HepG2 (cell line): ENCODE data around the gene POLR2B. TPM values are rescaled to one million over a fixed set of nuclear protein-coding genes. Genes with fewer than 3 reads are reported as not detected.

ENCODE experiments used
- AGO2 ChIP-seq: fragments of 200-400 bp; formaldehyde crosslinking; optimal IDR thresholded peaks from 2 replicates; pipeline ENCODE3; 2017; ENCODE audit warnings: mild to moderate bottlenecking, low read depth, low read length, moderate library complexity
- ERF ChIP-seq: IDR thresholded peaks from 2 replicates; pipeline ENCODE4 v1.6.1; 2018; ENCODE audit warnings: missing biosample characterization, missing genetic modification reagents
- KDM5B ChIP-seq: sonication (generic); formaldehyde crosslinking; IDR thresholded peaks from 2 replicates; pipeline ENCODE4 v1.4.0; 2020; ENCODE audit warnings: missing genetic modification reagents, mild to moderate bottlenecking, borderline replicate concordance
- KLF11 ChIP-seq: IDR thresholded peaks from 2 replicates; pipeline ENCODE4 v1.6.1; 2016; ENCODE audit warnings: missing compliant biosample characterization
- MAFF ChIP-seq: IDR thresholded peaks from 2 replicates; pipeline ENCODE4 v1.6.1; 2011; ENCODE audit warnings: low read depth, low read length, improper control_type of control experiment
- MTF1 ChIP-seq: sonication (generic); formaldehyde crosslinking; IDR thresholded peaks from 2 replicates; pipeline ENCODE4 v1.5.0; 2020; ENCODE audit warnings: missing genetic modification reagents
- PRMT3 ChIP-seq: sonication (generic); formaldehyde crosslinking; IDR thresholded peaks from 2 replicates; pipeline ENCODE4 v1.8.1; 2022; ENCODE audit warnings: low read depth, mild to moderate bottlenecking, moderate library complexity, missing genetic modification reagents, borderline replicate concordance
- RFX1 ChIP-seq: fragments of 450-650 bp; IDR thresholded peaks from 2 replicates; pipeline ENCODE4 v1.6.1; 2017
- ZNF496 ChIP-seq: sonication (generic); formaldehyde crosslinking; IDR thresholded peaks from 2 replicates; pipeline ENCODE4 v1.8.1; 2023; ENCODE audit warnings: mild to moderate bottlenecking, moderate library complexity, missing genetic modification reagents; ENCODE audit not compliant: insufficient replicate concordance
- ZNF570 ChIP-seq: sonication (generic); formaldehyde crosslinking; IDR thresholded peaks from 2 replicates; pipeline ENCODE4 v1.4.0; 2020; ENCODE audit warnings: mild to moderate bottlenecking, missing genetic modification reagents, borderline replicate concordance
- ZNF577 ChIP-seq: sonication (generic); formaldehyde crosslinking; IDR thresholded peaks from 2 replicates; pipeline ENCODE4 v1.4.0; 2020; ENCODE audit warnings: mild to moderate bottlenecking, low read depth, missing genetic modification reagents, borderline replicate concordance
- ZNF646 ChIP-seq: sonication (generic); formaldehyde crosslinking; IDR thresholded peaks from 2 replicates; pipeline ENCODE4 v1.9.0; 2021; ENCODE audit warnings: mild to moderate bottlenecking, missing genetic modification reagents
- polyA plus RNA-seq, 8 experiments: library from polyadenylated mRNA; depleted of rRNA in 3 of 8; stranded (reverse) in 7 of 8; unstranded in 1 of 8; fragments of >200 nt; fragmentation: Illumina TruSeq in 4 of 8; extraction: Trizol in 4 of 8; gene quantifications; 2 replicates each; pipeline versions ENCODE4 v1.2.1 to v1.2.3, GENCODE V29; 2011 to 2016; ENCODE audit warnings: low read depth in 4 of 8, missing spikeins in 1 of 8, mixed read lengths in 1 of 8; ENCODE audit not compliant: insufficient read depth in 1 of 8
- total RNA-seq, 5 experiments: library from RNA; depleted of rRNA; stranded (reverse); fragments of >200 nt; fragmentation: Illumina TruSeq; extraction: Trizol; gene quantifications; 2 replicates each; pipeline ENCODE4 v1.2.3, GENCODE V29; 2016; ENCODE audit warnings: low read depth in 1 of 5

The POLR2B gene
- total and polyA plus RNA-seq, 2 of the 13 experiments (the other 11 are each of a cell fraction or from before 2014, with no cell fraction given): 70.6 to 116 TPM

GRCh38 chr4:56976837-56977320 is 1.8 kb upstream of the POLR2B start (continued):
- no peak for TF ChIP-seq RFX1
- TF ChIP-seq ZNF570 (CRISPR knock-in tag): no peak
- TF ChIP-seq MTF1 (CRISPR knock-in tag): no peak
- TF ChIP-seq KLF11 (CRISPR knock-in tag): no peak
- TF ChIP-seq MAFF: no peak
- TF ChIP-seq ZNF646 (CRISPR knock-in tag): no peak
- peak; percentile 52; the same call in 1 of the 2 replicates for TF ChIP-seq KDM5B (CRISPR knock-in tag)
- TF ChIP-seq PRMT3 (CRISPR knock-in tag): 0 out of 2 replicates have a peak, but pooled peaks have one; percentile 82
- no peak for TF ChIP-seq ERF (CRISPR knock-in tag)
- 0 out of 2 replicates have a peak, but pooled peaks have one; percentile 40 for TF ChIP-seq ZNF577 (CRISPR knock-in tag)
- peak; percentile 75 for TF ChIP-seq AGO2
- no peak for TF ChIP-seq ZNF496 (CRISPR knock-in tag)
